HG03060 (cell line): ENCODE results near the gene ASCC3.

Experiments used
- ATAC-seq: cut with Tn5 transposase; IDR thresholded peaks from one replicate; pipeline ENCODE4 v1.9.1; 2021; ENCODE audit warnings: low read depth, moderate number of reproducible peaks; ENCODE audit not compliant: unreplicated experiment

The ASCC3 gene

GRCh38 chr6:100512203-100512862 lies 368.8 kb downstream of the ASCC3 start:
- ATAC-seq = no peak

DNA sequence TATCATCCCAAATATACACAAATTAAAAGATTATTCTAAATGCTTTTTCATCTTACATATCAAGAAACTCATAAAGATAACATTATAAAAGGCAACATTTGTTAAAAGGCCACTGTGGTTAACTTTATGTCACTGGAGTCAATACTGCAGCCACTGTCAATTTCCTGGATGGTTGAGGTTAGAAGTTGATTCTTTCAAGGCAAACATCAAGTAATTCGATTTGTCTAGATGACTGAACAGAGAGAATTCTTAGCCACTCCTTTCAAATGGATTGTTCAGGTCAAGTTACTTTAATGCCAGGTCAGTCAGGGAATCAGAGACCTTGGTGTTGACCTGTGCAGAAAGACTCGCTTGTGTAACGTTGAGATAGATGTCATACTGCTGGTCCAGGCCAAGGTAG lies 372.0 kb downstream of the ASCC3 start:
- ATAC-seq = no peak

- ATAC-seq = no peak
These were observed 374.5 kb downstream of the ASCC3 start for GRCh38 chr6:100506651-100507050.

DNA sequence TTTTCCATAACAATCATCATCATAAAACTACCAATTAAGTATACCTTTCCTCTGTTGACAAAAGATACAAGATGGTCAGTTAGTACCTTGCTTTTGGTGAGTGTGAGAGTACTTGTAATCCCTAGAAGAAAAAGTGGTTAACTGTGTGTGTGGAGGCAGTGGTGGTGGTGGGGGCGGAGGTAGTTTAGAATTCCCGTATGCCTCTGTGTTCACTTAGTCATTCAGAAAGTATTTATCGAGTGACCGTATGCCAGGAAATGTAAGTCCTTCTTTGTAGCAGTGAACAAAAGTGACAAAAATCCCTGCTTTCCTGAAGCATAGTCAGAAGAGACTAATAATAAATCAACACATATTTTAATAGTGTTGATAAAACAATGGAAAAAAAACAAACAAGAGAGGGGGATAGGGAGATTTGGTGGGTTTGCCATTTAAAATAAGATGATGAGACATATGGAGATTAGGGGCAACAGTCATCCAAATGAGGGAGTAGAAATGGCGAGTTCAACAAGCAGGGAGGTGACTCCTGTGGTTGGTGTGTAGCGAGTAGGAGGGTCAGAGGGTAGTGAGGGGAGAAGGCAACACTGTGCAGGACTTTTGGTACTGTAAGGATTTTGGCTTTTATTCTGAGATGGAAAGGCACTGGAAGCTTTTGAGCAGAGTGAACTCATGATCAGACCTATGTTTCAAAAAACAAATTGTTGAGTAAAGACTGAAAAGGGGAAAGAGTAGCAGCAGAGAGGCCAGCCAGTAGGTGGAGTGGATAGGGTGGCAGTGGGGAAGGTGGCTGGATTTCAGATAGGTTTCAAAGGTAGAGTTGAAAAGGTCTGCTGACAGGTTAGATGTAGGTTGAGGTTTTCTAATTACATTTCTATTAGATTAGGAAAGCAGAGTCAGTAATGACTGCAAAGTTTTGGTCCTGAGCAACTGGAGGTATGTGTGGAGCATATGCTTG lies 376.1 kb downstream of the ASCC3 start:
- ATAC-seq = no peak

DNA sequence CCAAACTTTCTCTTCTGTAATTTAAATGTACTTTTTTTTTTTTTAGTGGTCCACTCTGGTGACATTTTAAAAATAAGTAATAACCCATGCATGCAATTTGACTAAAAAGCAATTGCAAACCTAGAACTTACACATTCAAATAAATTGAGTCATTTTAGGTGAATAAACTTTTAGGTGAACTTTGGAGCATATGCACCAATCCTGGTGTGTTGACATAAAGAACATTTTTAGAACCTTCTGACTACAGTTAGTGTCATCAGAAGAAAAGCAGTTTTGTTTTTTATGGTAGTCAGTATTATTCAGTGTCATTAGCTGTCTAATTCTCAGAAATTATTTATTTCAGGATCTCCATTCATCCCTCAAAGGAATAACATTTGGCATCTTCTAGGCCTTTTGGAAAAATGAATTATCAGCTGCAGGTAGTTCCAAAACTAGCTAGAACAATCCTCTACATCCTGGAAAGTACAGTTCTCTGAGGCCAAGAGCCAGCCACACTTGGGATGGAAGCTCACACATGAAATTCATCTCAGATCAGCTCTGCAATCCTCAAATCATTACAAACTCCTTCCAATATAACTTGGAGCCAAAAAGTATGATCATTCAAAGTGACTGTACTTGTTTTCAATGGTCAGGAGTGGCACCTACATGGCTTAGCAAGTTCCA lies 378.0 kb downstream of the ASCC3 start:
- no peak for ATAC-seq

DNA sequence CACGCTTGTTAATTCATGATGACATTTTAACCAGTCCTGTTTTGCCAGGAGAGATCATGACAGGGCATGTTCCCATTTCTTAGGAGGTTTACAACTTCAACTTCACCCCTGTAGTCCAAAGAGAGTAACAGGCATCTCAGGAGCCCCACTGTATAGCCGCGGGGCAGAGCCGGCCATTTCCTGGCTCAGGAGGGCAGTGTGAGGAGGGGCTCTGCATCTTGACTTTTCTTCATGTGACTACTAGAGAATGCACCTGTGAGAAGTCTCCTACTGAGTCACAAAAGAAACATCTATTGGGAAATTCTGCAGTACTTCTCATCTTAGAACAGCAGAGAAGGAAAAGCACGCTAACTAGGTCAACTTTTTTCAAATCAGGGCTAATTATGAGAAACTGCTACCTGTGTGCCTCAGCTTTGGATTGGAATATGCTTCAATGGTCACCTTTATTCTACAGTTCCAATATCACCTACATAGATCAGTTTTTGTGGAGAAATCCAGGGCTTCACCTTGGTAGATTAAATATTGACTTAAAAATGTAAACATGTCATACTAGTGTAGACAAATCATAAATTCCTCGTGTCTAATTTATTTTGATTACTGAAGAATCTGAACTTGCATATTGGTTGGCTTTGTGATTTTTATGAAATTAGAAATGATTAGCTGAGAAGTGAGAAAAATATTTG lies 387.8 kb downstream of the ASCC3 start:
- no peak for ATAC-seq

DNA sequence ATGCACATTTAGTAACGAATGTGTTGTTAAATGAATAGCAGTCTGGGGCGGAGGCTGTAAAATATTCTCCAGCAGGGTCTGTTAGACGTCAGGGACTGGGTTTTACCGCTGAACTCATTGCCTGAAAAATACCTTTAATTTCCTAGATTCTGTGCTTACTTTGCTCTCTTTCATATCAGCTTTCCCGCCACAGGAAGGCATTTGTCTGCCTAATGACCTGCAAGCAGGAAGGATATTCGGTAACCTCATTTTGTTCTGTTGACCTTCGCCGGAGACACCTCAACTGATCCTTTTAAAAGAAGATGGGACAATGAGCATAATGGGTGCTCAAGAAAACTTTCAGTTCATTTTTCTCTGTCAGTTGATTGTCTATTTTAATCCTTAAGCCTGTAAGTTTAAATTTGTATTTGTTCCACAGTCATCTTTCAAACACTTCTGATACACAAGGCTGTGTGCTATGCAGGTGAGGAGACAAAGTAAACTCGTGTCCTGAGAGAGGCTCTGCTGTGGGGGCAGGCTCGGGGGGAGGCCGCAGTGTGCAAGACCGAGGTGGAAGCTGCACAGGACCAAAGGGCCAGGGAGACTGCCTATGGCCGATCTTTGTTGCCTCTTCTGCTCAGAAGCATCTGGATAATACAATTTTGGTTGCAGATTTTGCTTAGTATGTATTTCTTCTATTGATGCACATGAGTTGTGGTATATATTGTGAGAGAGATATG lies 389.0 kb downstream of the ASCC3 start:
- no peak for ATAC-seq

DNA sequence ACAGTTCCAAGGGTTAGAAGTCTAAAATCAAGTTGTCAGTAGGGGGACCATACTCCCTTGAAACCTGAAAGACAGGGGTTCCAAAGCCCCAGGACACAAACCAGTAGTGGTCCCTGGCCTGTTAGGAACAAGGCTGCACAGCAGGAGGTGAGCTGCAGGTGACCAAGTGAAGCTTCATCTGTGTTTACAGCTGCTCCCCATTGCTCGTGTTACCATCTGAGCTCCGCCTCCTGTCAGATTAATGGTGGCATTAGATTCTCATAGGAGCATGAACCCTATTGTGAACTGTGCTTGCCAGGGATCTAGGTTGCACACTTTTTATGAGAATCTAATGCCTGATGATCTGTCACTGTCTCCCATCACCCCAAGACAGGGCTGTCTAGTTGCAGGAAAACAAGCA lies 391.1 kb downstream of the ASCC3 start:
- no peak for ATAC-seq

- ATAC-seq = no peak
These were observed 392.9 kb downstream of the ASCC3 start for GRCh38 chr6:100488244-100488643.

- no peak for ATAC-seq
These were observed 393.5 kb downstream of the ASCC3 start for GRCh38 chr6:100487638-100488037.

- no peak for ATAC-seq
These were observed 395.9 kb downstream of the ASCC3 start for GRCh38 chr6:100485268-100485667.

DNA sequence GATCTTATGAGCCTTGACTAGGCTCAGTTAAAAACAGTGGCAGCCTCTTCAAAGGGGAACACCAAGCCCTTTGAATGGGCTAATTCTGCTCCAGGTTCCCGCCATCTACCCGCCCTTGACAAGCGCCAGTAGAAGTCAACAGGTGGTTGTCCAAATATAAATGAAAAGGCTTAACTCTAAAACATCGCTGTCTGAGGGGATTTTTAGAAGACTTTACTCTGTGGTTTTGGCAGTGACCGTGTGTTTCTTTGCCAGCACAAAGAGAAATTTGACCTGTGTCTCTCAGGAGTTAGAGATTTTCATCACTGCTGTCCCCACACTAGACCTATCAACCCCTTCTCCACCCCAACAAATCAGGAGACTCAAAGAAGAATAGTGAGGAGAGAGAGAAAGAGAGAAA lies 396.7 kb downstream of the ASCC3 start:
- ATAC-seq = no peak

DNA sequence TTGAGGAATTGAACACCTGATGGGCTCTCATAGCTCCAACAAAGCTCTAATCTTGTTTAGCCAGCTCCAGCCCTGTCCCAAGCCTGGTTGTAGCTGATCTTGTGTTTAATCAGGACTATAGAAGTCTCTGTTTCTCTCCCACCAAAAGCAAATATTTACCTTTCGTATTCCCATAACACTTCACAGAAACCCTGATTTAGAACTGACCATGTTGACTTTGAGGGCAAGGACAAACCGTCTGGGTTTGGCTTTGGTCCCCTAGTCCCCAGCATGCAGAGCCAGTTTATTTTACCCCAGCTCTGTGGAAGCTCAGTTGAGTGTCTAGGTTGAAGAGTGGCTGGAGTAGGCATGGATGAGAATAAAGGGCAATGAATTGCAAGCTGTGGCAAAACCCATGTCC lies 398.4 kb downstream of the ASCC3 start:
- ATAC-seq = no peak

- ATAC-seq = peak; percentile 55
These were observed 401.7 kb downstream of the ASCC3 start for GRCh38 chr6:100479179-100480035.

DNA sequence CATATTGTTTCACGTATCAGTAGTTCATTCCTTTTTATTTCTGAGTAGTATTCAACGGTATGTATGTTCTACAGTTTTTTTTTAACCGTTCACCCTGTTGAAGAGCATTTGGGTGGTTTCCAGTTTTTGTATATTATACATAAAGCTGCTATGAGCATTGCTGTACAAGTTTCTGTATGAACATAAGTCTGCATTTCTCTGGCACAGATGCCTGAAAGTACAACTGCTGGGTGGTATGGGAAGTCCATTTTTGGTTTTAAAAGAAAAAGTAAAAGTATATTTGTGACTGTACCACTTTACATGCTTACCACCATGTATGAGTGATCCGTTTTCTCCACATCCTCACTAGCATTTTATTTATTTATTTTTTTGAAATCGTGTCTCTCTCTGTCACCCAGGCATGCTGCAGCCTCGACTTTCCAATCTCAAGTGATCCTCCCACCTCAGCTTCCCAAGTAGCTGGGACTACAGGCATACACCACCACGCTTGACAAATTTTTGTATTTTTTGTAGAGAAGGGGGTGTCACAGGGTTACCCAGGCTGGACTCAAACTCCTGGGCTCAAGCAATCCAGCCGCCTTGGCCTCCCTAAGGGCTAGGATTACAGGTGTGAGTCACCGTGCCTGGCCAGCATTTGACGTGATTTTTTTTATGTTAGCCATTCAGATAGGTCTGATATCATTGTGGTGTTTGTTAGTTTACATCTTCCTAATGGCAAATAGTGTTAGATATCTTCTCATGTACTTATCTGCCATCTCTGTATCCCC lies 405.4 kb downstream of the ASCC3 start:
- peak; percentile 46 for ATAC-seq

GRCh38 chr6:100473182-100473581 lies 407.9 kb downstream of the ASCC3 start:
- no peak for ATAC-seq

DNA sequence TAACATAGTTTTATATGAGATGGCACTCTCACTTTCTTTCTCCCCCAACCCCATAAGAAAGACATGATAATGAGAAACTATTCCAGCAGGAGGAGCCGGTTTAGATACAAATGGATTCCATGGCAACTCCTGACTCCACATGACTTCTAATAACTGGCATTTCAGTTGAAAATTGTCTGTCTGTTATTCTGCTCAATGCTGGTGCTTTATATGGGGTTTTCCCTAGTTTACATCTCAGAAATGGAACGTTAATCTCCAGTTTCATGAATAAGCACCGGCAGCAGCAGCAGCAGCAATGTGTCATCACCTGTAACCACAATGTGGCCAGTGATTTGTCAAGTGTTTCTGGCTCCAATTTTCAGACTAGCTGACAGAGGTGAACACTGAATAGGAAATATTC lies 408.5 kb downstream of the ASCC3 start:
- peak; percentile 93 for ATAC-seq

GRCh38 chr6:100470422-100471120 lies 410.6 kb downstream of the ASCC3 start:
- ATAC-seq = no peak
